Type B pancreatic cell (in vitro differentiated cells): Measurements from ENCODE around the gene CDC25C. TPM values are rescaled to one million over a fixed set of nuclear protein-coding genes. Genes with fewer than 3 reads are reported as not detected.
A peak's percentile ranks its signal among the peaks of the same experiment; 100 is the strongest.

Source experiments
- DNase-seq: peaks from one replicate; pipeline ENCODE4 v3.0.0; 2021; ENCODE audit warnings: mixed read lengths; ENCODE audit not compliant: unreplicated experiment; ENCODE audit errors: extremely low spot score
- H3K27ac Mint-ChIP-seq: 2 replicates; pipeline ENCODE4 v1.8.0; 2021; ENCODE audit warnings: mild to moderate bottlenecking, mixed read lengths
- H3K27me3 Mint-ChIP-seq: 2 replicates; pipeline ENCODE4 v1.8.0; 2021; ENCODE audit warnings: mixed read lengths
- H3K36me3 Mint-ChIP-seq: 2 replicates; pipeline ENCODE4 v1.8.0; 2021; ENCODE audit warnings: mixed read lengths
- H3K4me1 Mint-ChIP-seq: one replicate; pipeline ENCODE4 v1.8.0; 2021; ENCODE audit warnings: mixed read lengths; ENCODE audit not compliant: unreplicated experiment
- H3K4me3 Mint-ChIP-seq: 2 replicates; pipeline ENCODE4 v1.8.0; 2021; ENCODE audit warnings: mild to moderate bottlenecking, mixed read lengths
- H3K9me3 Mint-ChIP-seq: 2 replicates; pipeline ENCODE4 v1.8.0; 2021; ENCODE audit warnings: mixed read lengths
- CTCF ChIP-seq: fragments of 200-600 bp; sonication (generic); conservative IDR thresholded peaks from 2 replicates; pipeline ENCODE4 v1.5.0; 2021; ENCODE audit warnings: antibody characterized with exemption, mild to moderate bottlenecking
- total RNA-seq: library from RNA; stranded (reverse); gene quantifications from 2 replicates; pipeline ENCODE4 v1.2.1, GENCODE V29; 2021; ENCODE audit warnings: low replicate concordance

The CDC25C gene
- total RNA-seq, 1 donor from 2014 or later = 17.2 TPM

DNA sequence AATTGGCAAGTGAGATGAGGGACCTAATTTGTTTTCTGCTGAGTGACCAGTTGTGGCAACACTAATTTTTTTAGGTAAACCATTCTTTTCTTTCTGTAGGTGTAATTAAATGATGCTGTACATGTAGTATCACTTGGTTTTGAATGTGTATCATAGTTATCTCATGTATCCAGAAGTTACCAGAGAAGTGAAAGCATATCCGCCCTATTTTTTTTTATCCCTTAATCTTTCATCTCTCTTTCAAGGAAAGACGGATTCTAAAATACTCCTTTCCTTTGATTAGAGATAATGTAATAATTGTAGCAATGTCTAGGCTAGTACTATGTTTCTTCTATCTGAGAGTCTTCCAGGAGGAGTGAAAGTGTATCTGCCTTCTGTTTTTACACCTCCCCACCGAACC, 28.0 kb upstream of the CDC25C start:
- Mint-ChIP-seq H3K27me3 (no peaks in the 10 kb centered on the region), H3K27ac (no peak overlapping the region), H3K4me3 (peak overlapping the region; percentile 2), H3K36me3 (peaks cover 12% of the 10 kb centered on the region), H3K4me1 (peaks cover 17% of the 10 kb centered on the region), H3K9me3 (no peaks in the 10 kb centered on the region)
- no peak for DNase-seq
- no peak for TF ChIP-seq CTCF

- H3K36me3 Mint-ChIP-seq = peaks cover 25% of the 10 kb centered on the region
- H3K4me3 Mint-ChIP-seq = peak overlapping the region; percentile 94
- DNase-seq = no peak
- H3K27me3 Mint-ChIP-seq = no peaks in the 10 kb centered on the region
- peaks cover 27% of the 10 kb centered on the region for H3K4me1 Mint-ChIP-seq
- no peak for TF ChIP-seq CTCF
- peaks cover 12% of the 10 kb centered on the region for H3K9me3 Mint-ChIP-seq
- peak overlapping the region; percentile 97 for H3K27ac Mint-ChIP-seq
These were observed 23.3 kb upstream of the CDC25C start for GRCh38 chr5:138354926-138355378.

DNA sequence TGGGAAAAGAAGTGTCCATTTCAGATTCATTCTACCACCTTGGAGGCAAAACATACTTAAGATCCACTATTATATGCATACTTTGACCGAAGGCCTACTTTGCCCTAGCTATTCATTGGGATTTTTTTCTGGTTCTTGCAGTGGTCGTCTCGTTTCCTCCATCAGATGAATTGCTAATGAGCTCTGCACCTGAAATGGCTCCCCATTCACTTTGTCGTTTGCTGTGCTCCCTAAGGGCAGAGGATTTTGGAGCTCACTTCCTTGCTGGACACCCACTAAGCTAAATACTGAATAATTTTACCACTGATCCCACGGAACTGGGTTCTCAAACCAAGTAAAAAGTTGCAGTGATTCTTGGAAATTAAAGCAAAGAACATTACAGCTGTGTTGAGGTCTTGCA, 22.8 kb upstream of the CDC25C start:
- peak; percentile 8 for DNase-seq
- no peaks in the 10 kb centered on the region for H3K27me3 Mint-ChIP-seq
- peaks cover 12% of the 10 kb centered on the region for H3K9me3 Mint-ChIP-seq
- H3K4me3 Mint-ChIP-seq = peak overlapping the region; percentile 94
- peak overlapping the region; percentile 97 for H3K27ac Mint-ChIP-seq
- peaks cover 27% of the 10 kb centered on the region for H3K4me1 Mint-ChIP-seq
- H3K36me3 Mint-ChIP-seq = peaks cover 23% of the 10 kb centered on the region
- TF ChIP-seq CTCF = no peak

DNA sequence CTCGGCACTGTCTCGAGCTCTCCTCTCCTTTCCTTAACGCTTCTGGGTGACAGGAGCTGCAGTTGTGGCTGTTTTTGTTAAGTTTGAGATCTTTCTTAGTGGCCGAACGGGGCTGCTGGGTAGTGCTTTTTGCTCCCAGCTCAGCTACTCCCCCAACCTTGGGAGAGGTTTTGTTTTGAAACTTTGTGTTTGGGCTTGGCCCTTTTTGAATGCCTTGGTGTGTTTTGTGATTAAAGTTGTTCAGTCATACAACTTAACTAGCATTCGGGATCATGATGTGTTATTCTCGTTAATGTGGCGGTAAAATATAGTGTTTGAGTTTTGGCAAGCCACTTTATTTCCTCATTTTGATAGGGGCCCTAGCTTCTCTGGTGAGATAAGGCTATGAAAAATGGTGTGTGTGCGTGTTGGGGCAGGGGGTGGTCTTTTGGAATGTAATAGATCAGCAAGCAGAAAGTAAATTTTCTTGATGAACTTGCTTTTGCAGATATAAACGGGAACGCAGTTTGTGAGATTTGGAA, 22.0 kb upstream of the CDC25C start:
- H3K27ac Mint-ChIP-seq = peak overlapping the region; percentile 97
- peak overlapping the region; percentile 94 for H3K4me3 Mint-ChIP-seq
- peaks cover 23% of the 10 kb centered on the region for H3K36me3 Mint-ChIP-seq
- peak; percentile 20 for DNase-seq
- peaks cover 27% of the 10 kb centered on the region for H3K4me1 Mint-ChIP-seq
- no peak for TF ChIP-seq CTCF
- H3K27me3 Mint-ChIP-seq = no peaks in the 10 kb centered on the region
- peaks cover 12% of the 10 kb centered on the region for H3K9me3 Mint-ChIP-seq

DNA sequence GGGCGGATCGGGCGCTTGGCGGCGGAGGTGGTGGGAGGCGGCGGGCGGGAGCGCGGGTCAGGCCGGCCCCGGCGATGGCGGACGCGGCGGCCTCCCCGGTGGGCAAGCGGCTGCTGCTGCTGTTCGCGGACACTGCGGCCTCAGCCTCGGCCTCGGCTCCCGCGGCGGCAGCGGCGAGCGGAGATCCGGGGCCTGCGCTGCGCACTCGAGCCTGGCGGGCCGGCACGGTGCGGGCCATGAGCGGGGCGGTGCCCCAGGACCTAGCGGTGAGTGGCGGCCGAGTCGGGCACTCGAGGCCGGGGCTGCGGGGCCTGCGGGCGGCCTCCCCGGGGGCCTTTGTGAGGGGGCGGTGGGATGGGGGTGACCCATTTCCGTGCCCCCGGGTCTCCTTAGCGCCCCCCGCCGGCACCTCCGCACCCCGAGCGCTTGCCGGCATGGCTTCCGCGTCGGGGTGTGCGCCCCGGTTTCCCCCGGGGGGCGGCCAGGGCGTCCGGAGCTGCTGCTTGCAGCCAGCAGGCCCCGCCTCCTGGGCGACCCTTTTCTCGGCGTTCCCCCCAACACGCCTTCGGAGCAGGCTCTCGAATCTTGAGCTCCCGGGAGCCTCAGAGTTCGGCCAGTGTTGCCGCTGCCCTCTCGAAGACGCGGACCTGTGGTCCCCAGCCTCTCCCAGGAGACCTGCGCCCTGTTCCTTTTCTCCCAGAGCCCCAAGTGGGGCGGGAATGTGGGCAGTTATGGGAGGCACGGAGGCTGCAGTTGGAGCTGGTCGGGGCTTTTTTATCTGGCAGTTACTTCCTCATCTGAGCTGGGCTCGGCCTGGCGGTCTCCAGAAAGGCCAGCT, 21.3 kb upstream of the CDC25C start:
- H3K27ac Mint-ChIP-seq = peak overlapping the region; percentile 97
- peak; percentile 64 for TF ChIP-seq CTCF
- H3K4me1 Mint-ChIP-seq = peaks cover 27% of the 10 kb centered on the region
- peak overlapping the region; percentile 94 for H3K4me3 Mint-ChIP-seq
- no peaks in the 10 kb centered on the region for H3K27me3 Mint-ChIP-seq
- DNase-seq = peak; percentile 76
- H3K36me3 Mint-ChIP-seq = peaks cover 23% of the 10 kb centered on the region
- peaks cover 12% of the 10 kb centered on the region for H3K9me3 Mint-ChIP-seq
